Liver (tissue), 9 donors: Measurements from ENCODE around the gene FSIP1. TPM values are rescaled to one million over a fixed set of nuclear protein-coding genes. Genes with fewer than 3 reads are reported as not detected.

ENCODE experiments used
- DNase-seq: peaks from one replicate; pipeline ENCODE4 v3.0.0-alpha.2; 2017; ENCODE audit warnings: low spot score
- H3K27ac ChIP-seq, 2 donors: one replicate each; pipeline ENCODE4 v1.7.0; 2013; ENCODE audit warnings: inconsistent platforms in 2 of 2, low read length in 2 of 2, control low read depth in 1 of 2, low read depth in 1 of 2, mild to moderate bottlenecking in 1 of 2
- H3K27me3 ChIP-seq, 4 donors: one replicate each; pipeline versions ENCODE4 v1.6.1 to v1.7.0; 2013; ENCODE audit warnings: low read length in 3 of 4, inconsistent platforms in 1 of 4, mild to moderate bottlenecking in 1 of 4, moderate library complexity in 1 of 4; ENCODE audit not compliant: control insufficient read depth in 4 of 4, insufficient read depth in 4 of 4
- H3K36me3 ChIP-seq, 4 donors: one replicate each; pipeline versions ENCODE4 v1.6.1 to v1.7.0; 2013; ENCODE audit warnings: low read length in 3 of 4, mild to moderate bottlenecking in 3 of 4, low read depth in 1 of 4, moderate library complexity in 1 of 4; ENCODE audit not compliant: control insufficient read depth in 4 of 4, insufficient read depth in 3 of 4
- H3K4me1 ChIP-seq, 4 donors: one replicate each; pipeline versions ENCODE4 v1.6.1 to v1.7.0; 2013; ENCODE audit warnings: low read length in 3 of 4, mild to moderate bottlenecking in 3 of 4, moderate library complexity in 1 of 4; ENCODE audit not compliant: control insufficient read depth in 4 of 4, insufficient read depth in 4 of 4
- H3K4me3 ChIP-seq, 3 donors: one replicate each; pipeline versions ENCODE4 v1.6.1 to v1.7.0; 2013; ENCODE audit warnings: low read length in 3 of 3, control low read depth in 1 of 3, low read depth in 1 of 3, mild to moderate bottlenecking in 1 of 3
- H3K9ac ChIP-seq, 2 donors: one replicate each; pipeline ENCODE4 v1.7.0; 2013; ENCODE audit warnings: low read length in 2 of 2, mild to moderate bottlenecking in 2 of 2, moderate library complexity in 2 of 2, control low read depth in 1 of 2, low read depth in 1 of 2
- H3K9me3 ChIP-seq, 4 donors: one replicate each; pipeline versions ENCODE4 v1.6.1 to v1.7.0; 2013; ENCODE audit warnings: low read length in 3 of 4; ENCODE audit not compliant: control insufficient read depth in 4 of 4
- ATF3 ChIP-seq: IDR thresholded peaks from 2 replicates; pipeline ENCODE4 v1.6.1; 2016; ENCODE audit warnings: antibody characterized with exemption
- CTCF ChIP-seq: fragments of 150-350 bp; IDR thresholded peaks from 2 replicates; pipeline ENCODE4 v1.5.1; 2017; ENCODE audit warnings: improper control_type of control experiment, low read depth, low read length; ENCODE audit not compliant: missing input control
- EGR1 ChIP-seq, 2 donors: IDR thresholded peaks; 2 replicates each; pipeline ENCODE4 v1.6.1; 2016 to 2018; ENCODE audit warnings: antibody characterized with exemption in 2 of 2, low read depth in 2 of 2
- FOXA1 ChIP-seq: IDR thresholded peaks from 2 replicates; pipeline ENCODE4 v1.6.1; 2016; ENCODE audit warnings: antibody characterized with exemption
- FOXA2 ChIP-seq: IDR thresholded peaks from 2 replicates; pipeline ENCODE4 v1.6.1; 2016; ENCODE audit warnings: antibody characterized with exemption
- HNF4A ChIP-seq, 2 donors: conservative IDR thresholded peaks; 2 replicates each; pipeline ENCODE4 v1.6.1; 2016; ENCODE audit warnings: antibody characterized with exemption in 2 of 2, mild to moderate bottlenecking in 2 of 2
- JUND ChIP-seq, 2 donors: IDR thresholded peaks; 2 replicates each; pipeline ENCODE4 v1.6.1; 2016; ENCODE audit warnings: antibody characterized with exemption in 2 of 2
- MAX ChIP-seq: IDR thresholded peaks from 2 replicates; pipeline ENCODE4 v1.6.1; 2016; ENCODE audit warnings: antibody characterized with exemption
- NR2F2 ChIP-seq: IDR thresholded peaks from 2 replicates; pipeline ENCODE4 v1.6.1; 2016; ENCODE audit warnings: antibody characterized with exemption
- RAD21 ChIP-seq, 2 donors: IDR thresholded peaks; 2 replicates each; pipeline ENCODE4 v1.6.1; 2016; ENCODE audit warnings: antibody characterized with exemption in 2 of 2, mild to moderate bottlenecking in 2 of 2
- REST ChIP-seq: IDR thresholded peaks from 2 replicates; pipeline ENCODE4 v1.6.1; 2016; ENCODE audit warnings: antibody characterized with exemption, mild to moderate bottlenecking
- RXRA ChIP-seq, 2 donors: IDR thresholded peaks; 2 replicates each; pipeline ENCODE4 v1.6.1; 2017 to 2018; ENCODE audit warnings: antibody characterized with exemption in 2 of 2, mild to moderate bottlenecking in 1 of 2
- SP1 ChIP-seq: IDR thresholded peaks from 2 replicates; pipeline ENCODE4 v1.6.1; 2018; ENCODE audit warnings: antibody characterized with exemption, mild to moderate bottlenecking
- TAF1 ChIP-seq: conservative IDR thresholded peaks from 2 replicates; pipeline ENCODE4 v1.6.1; 2016; ENCODE audit warnings: antibody characterized with exemption, mild to moderate bottlenecking
- YY1 ChIP-seq: IDR thresholded peaks from 2 replicates; pipeline ENCODE4 v1.6.1; 2016; ENCODE audit warnings: antibody characterized with exemption, mild to moderate bottlenecking
- WGBS: extraction: QIAGEN DNeasy Blood & Tissue Kit; methylation state at CpG from one replicate; pipeline ENCODE4 v1.1.7; 2013; 5-methylcytosine and 5-hydroxymethylcytosine counted together
- polyA plus RNA-seq, 2 donors: library from polyadenylated mRNA; stranded (reverse) in 1 of 2; unstranded in 1 of 2; fragments of 200-250 nt in 1 of 2; fragments of >200 nt in 1 of 2; fragmentation: Nextera tagmentation in 1 of 2; extraction: Ambion mirVana in 1 of 2; gene quantifications; one replicate each; pipeline versions ENCODE4 v1.2.1 to v1.2.3, GENCODE V29; 2013 to 2015
- total RNA-seq, 2 donors: library from RNA; depleted of rRNA; stranded (reverse); fragments of >200 nt; gene quantifications; one replicate each; pipeline ENCODE4 v1.2.3, GENCODE V29; 2014
- donor health status: healthy.
- donor health status: healthy.
- donor health status: healthy.
- donor health status: healthy.
- donor health status: healthy.

Gene FSIP1
- total and polyA plus RNA-seq, 4 donors: 0.05 to 0.29 (median 0.13) TPM

- no peak overlapping the region for H3K9ac ChIP-seq
- H3K36me3 ChIP-seq: peaks cover 0 to 2% (median 0%) of the 10 kb centered on the region in 4 donors
- no peak for DNase-seq
- WGBS: 90% methylated on average over 6 of the region's 6 CpGs
- no peaks in the 10 kb centered on the region for H3K4me1 ChIP-seq
- TF ChIP-seq FOXA1: no peak
- no peak for TF ChIP-seq MAX
- no peak for TF ChIP-seq HNF4A (conservative IDR thresholded peaks at IDR 0.05)
- no peak for TF ChIP-seq YY1
- TF ChIP-seq REST: no peak
- TF ChIP-seq FOXA2: no peak
- TF ChIP-seq TAF1: no peak
- no peaks in the 10 kb centered on the region for H3K9me3 ChIP-seq
- no peak overlapping the region for H3K27ac ChIP-seq
- H3K27me3 ChIP-seq: no peaks in the 10 kb centered on the region
- no peak overlapping the region for H3K4me3 ChIP-seq
Observed at GRCh38 chr15:39736412-39737195, 46.0 kb downstream of the FSIP1 start.

DNA sequence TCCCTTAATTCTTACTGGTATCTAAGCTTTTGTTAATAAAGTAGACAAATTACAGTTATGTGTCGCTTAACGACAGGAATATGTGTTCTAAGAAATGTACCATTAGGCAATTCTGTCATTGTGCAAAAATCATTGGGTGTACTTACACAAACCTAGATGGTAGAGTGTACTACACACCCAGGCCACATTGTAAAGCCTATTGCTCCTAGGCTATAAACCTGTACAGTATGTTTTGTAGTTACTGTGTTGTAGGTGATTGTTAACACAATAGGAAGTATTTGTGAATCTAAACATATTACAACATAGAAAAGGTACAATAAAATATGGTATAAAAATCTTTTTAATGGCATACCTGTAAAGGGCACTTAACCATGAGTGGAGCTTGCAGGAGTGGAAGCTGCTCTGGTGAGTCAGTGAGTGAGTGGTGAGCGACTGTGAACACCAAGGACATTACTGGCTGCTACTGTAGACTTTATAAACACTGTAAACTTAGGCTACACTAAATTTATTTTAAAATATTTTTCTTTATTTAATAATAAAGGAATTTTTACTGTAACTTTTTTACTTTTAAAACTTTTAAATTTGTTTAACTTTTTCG lies 47.4 kb downstream of the FSIP1 start:
- H3K9me3 ChIP-seq: no peaks in the 10 kb centered on the region
- no peaks in the 10 kb centered on the region for H3K36me3 ChIP-seq
- H3K9ac ChIP-seq: no peak overlapping the region
- WGBS: 93% methylated on average over 4 of the region's 4 CpGs
- H3K27ac ChIP-seq: no peak overlapping the region
- no peak for TF ChIP-seq CTCF
- no peak for TF ChIP-seq RXRA (IDR thresholded peaks at IDR 0.05)
- no peak for TF ChIP-seq RAD21 (IDR thresholded peaks at IDR 0.05)
- no peak for TF ChIP-seq FOXA2
- no peak for TF ChIP-seq ATF3
- TF ChIP-seq YY1: no peak
- no peak for TF ChIP-seq SP1
- no peak for TF ChIP-seq EGR1 (IDR thresholded peaks at IDR 0.05; ENCODE audit: low read depth in 2 of 2)
- TF ChIP-seq MAX: no peak
- no peak for TF ChIP-seq NR2F2
- no peak for TF ChIP-seq JUND (IDR thresholded peaks at IDR 0.05)
- TF ChIP-seq HNF4A (conservative IDR thresholded peaks at IDR 0.05): no peak
- DNase-seq: no peak
- no peaks in the 10 kb centered on the region for H3K4me1 ChIP-seq
- no peak overlapping the region for H3K4me3 ChIP-seq
- H3K27me3 ChIP-seq: no peaks in the 10 kb centered on the region
